HCT116 (cell line): ENCODE measurements around the gene PCDHGC5. TPM values are rescaled to one million over a fixed set of nuclear protein-coding genes. Genes with fewer than 3 reads are reported as not detected.

Experiments
- ATAC-seq: fragments of 200-7000 bp; cut with Tn5 transposase; 2 replicates; pipeline ENCODE4 v1.9.1; 2020; ENCODE audit warnings: mild to moderate bottlenecking, moderate library complexity
- BruUV-seq: library from RNA; stranded (reverse); fragments of 400-500 nt; replicated peaks from 2 replicates; lab custom pipeline; 2021; lab: Mats Ljungman, UMichigan
- CTCF ChIA-PET: fragments of 300-600 bp; sonication (Branson Sonifier 250); formaldehyde crosslinking; loops from one replicate; lab custom pipeline; 2021; ENCODE audit warnings: antibody characterized with exemption; lab: Charles Lee
- POLR2A ChIA-PET: fragments of 300-600, 350-600 bp; sonication (Branson Sonifier 250); formaldehyde crosslinking; loops from one replicate; lab custom pipeline; 2021; ENCODE audit warnings: antibody characterized with exemption; lab: Charles Lee
- RAD21 ChIA-PET, 2 experiments: fragments of 300-600 bp; sonication (Branson Sonifier 250); formaldehyde crosslinking; loops; one replicate each; lab custom pipeline; 2023; ENCODE audit warnings: low total read pairs in 2 of 2; ENCODE audit not compliant: uncharacterized antibody in 2 of 2, unreplicated experiment in 2 of 2, low non-redundant PET in 1 of 2; lab: Charles Lee
- DNase-seq: peaks from one replicate; pipeline ENCODE4 v3.0.0-alpha.2; 2010; ENCODE audit warnings: low read depth, low spot score
- H2AFZ ChIP-seq: fragments of 200-600 bp; shearing (Covaris generic), sonication (generic); 2 replicates; pipeline ENCODE4 v1.6.1; 2017; ENCODE audit warnings: low read depth, mixed run types, mixed read lengths, antibody characterized with exemption, low read length; ENCODE audit not compliant: poor library complexity, severe bottlenecking
- H3K27ac ChIP-seq: 2 replicates; pipeline ENCODE4 v1.5.1; 2012; ENCODE audit warnings: low read depth, low read length
- H3K27me3 ChIP-seq: fragments of 200-600 bp; sonication (generic); 2 replicates; pipeline ENCODE4 v1.6.1; 2016; ENCODE audit warnings: mixed run types, low read length, mixed read lengths; ENCODE audit not compliant: insufficient read depth
- H3K36me3 ChIP-seq, 2 experiments: fragments of 200-500 bp in 1 of 2; fragments of 200-600 bp in 1 of 2; sonication (Bioruptor generic) in 1 of 2; sonication (generic) in 1 of 2; 2 replicates each; pipeline versions ENCODE4 v1.5.1 to v1.6.1; 2014 to 2016; ENCODE audit warnings: low read length in 2 of 2, inconsistent platforms in 1 of 2, mixed read lengths in 1 of 2, mixed run types in 1 of 2; ENCODE audit not compliant: insufficient read depth in 2 of 2, control insufficient read depth in 1 of 2
- H3K4me1 ChIP-seq, 2 experiments: fragments of 200-600 bp in 1 of 2; sonication (generic) in 1 of 2; 2 replicates each; pipeline versions ENCODE4 v1.5.1 to v1.6.1; 2012 to 2017; ENCODE audit warnings: low read length in 2 of 2, inconsistent platforms in 1 of 2, mild to moderate bottlenecking in 1 of 2, mixed read lengths in 1 of 2, mixed run types in 1 of 2, moderate library complexity in 1 of 2; ENCODE audit not compliant: insufficient read depth in 2 of 2, control insufficient read depth in 1 of 2
- H3K4me2 ChIP-seq: fragments of 200-600 bp; sonication (generic); 2 replicates; pipeline ENCODE4 v1.6.1; 2017; ENCODE audit warnings: mixed run types, low read length, mixed read lengths
- H3K4me3 ChIP-seq, 2 experiments: fragments of 200-600 bp in 1 of 2; sonication (generic) in 1 of 2; replicated peaks in 1 of 2; 2 replicates each; pipeline ENCODE4 v1.5.1; 2011 to 2016; ENCODE audit warnings: low read length in 2 of 2, control low read depth in 1 of 2, low read depth in 1 of 2, mild to moderate bottlenecking in 1 of 2, mixed read lengths in 1 of 2, mixed run types in 1 of 2
- H3K79me2 ChIP-seq: fragments of 200-600 bp; sonication (generic); 2 replicates; pipeline ENCODE4 v1.6.1; 2017; ENCODE audit warnings: mild to moderate bottlenecking, mixed run types, low read length, moderate library complexity, mixed read lengths; ENCODE audit not compliant: insufficient read depth
- H3K9ac ChIP-seq: fragments of 200-600 bp; sonication (generic); 2 replicates; pipeline ENCODE4 v1.6.1; 2016; ENCODE audit warnings: low read length, mixed read lengths
- H3K9me2 ChIP-seq: fragments of 200-600 bp; sonication (generic), shearing (Covaris generic); 2 replicates; pipeline ENCODE4 v1.6.1; 2017; ENCODE audit warnings: mixed run types, mild to moderate bottlenecking, moderate library complexity; ENCODE audit not compliant: insufficient read depth
- H3K9me3 ChIP-seq, 2 experiments: fragments of 200-500 bp in 1 of 2; fragments of 200-600 bp in 1 of 2; sonication (Bioruptor generic) in 1 of 2; sonication (generic) in 1 of 2; 2 replicates each; pipeline ENCODE4 v1.6.1; 2014 to 2017; ENCODE audit warnings: low read length in 2 of 2, mixed read lengths in 2 of 2, inconsistent platforms in 1 of 2, low read depth in 1 of 2, mild to moderate bottlenecking in 1 of 2, mixed run types in 1 of 2, moderate library complexity in 1 of 2; ENCODE audit not compliant: control insufficient read depth in 1 of 2, insufficient read depth in 1 of 2
- H4K20me1 ChIP-seq: fragments of 200-600 bp; sonication (generic), shearing (Covaris generic); 2 replicates; pipeline ENCODE4 v1.6.1; 2017; ENCODE audit warnings: mixed run types, mild to moderate bottlenecking, moderate library complexity; ENCODE audit not compliant: insufficient read depth
- ATF3 ChIP-seq: IDR thresholded peaks from 2 replicates; pipeline ENCODE4 v1.6.1; 2012
- CBX3 ChIP-seq: IDR thresholded peaks from 2 replicates; pipeline ENCODE4 v1.6.1; 2012; ENCODE audit warnings: low read depth
- CEBPB ChIP-seq: IDR thresholded peaks from 2 replicates; pipeline ENCODE4 v1.6.1; 2012; ENCODE audit warnings: low read depth
- EGR1 ChIP-seq: IDR thresholded peaks from 2 replicates; pipeline ENCODE4 v1.6.1; 2012; ENCODE audit warnings: low read depth
- ELF1 ChIP-seq: IDR thresholded peaks from 2 replicates; pipeline ENCODE4 v1.6.1; 2012; ENCODE audit warnings: low read depth, borderline replicate concordance
- EZH2 ChIP-seq: fragments of 200-600 bp; sonication (generic); IDR thresholded peaks from 2 replicates; pipeline ENCODE4 v1.6.1; 2017; ENCODE audit warnings: antibody characterized with exemption, mixed run types
- FOSL1 ChIP-seq: IDR thresholded peaks from 2 replicates; pipeline ENCODE4 v1.6.1; 2012; ENCODE audit warnings: low read depth
- JUND ChIP-seq: IDR thresholded peaks from 2 replicates; pipeline ENCODE4 v1.6.1; 2012
- MAX ChIP-seq: IDR thresholded peaks from 2 replicates; pipeline ENCODE4 v1.6.1; 2012
- POLR2A ChIP-seq: IDR thresholded peaks from 2 replicates; pipeline ENCODE4 v1.7.0; 2011; ENCODE audit warnings: borderline replicate concordance; ENCODE audit not compliant: insufficient read depth, insufficient read length; ENCODE audit errors: extremely low read depth
- POLR2AphosphoS5 ChIP-seq: IDR thresholded peaks from 2 replicates; pipeline ENCODE4 v1.6.1; 2011; ENCODE audit warnings: mild to moderate bottlenecking, low read depth, low read length, moderate library complexity
- RAD21 ChIP-seq: IDR thresholded peaks from 2 replicates; pipeline ENCODE4 v1.6.1; 2012; ENCODE audit warnings: low read depth, mild to moderate bottlenecking
- SIN3A ChIP-seq: IDR thresholded peaks from 2 replicates; pipeline ENCODE4 v1.6.1; 2012; ENCODE audit warnings: low read depth
- SP1 ChIP-seq: IDR thresholded peaks from 2 replicates; pipeline ENCODE4 v1.6.1; 2012; ENCODE audit warnings: low read depth
- ZFX ChIP-seq: fragments of 450-650 bp; IDR thresholded peaks from 2 replicates; pipeline ENCODE4 v1.6.1; 2017
- ZNF274 ChIP-seq: fragments of 200-500 bp; sonication (Bioruptor generic); IDR thresholded peaks from 2 replicates; pipeline ENCODE4 v1.6.1; 2014; ENCODE audit warnings: mild to moderate bottlenecking, low read depth, low read length, inconsistent platforms
- intact Hi-C: fragments of 100-400 bp; cut with micrococcal nuclease; formaldehyde crosslinking; loops from 2 replicates; pipeline ENCODE4 v1.10.0; 2022
- total RNA-seq: library from RNA; stranded (reverse); gene quantifications from one replicate; pipeline ENCODE4 v1.2.1, GENCODE V29; 2021; ENCODE audit not compliant: unreplicated experiment

The PCDHGC5 gene
- total RNA-seq, 1 experiment from 2014 or later = not detected

GRCh38 chr5:141523991-141524390 is 35.1 kb downstream of the PCDHGC5 start:
- no peaks in the 10 kb centered on the region for H3K9me3 ChIP-seq
- ChIA-PET POLR2A (interaction anchor here (0.8 kb wide), 1 partner anchor 111 kb away, joined by 3 read pairs; the partner anchor contains the start of gene PCDHGA10), CTCF (interaction anchor here (0.8 to 3.0 kb wide), 9 partner anchors 9 to 301 kb away, joined by 3 to 37 read pairs (median 5); partner anchors contain the start of genes DIAPH1, PCDHB14, PCDHGA10 and PCDHGA11), RAD21 (interaction anchor here in 1 of 2 experiments (4.0 kb wide), 1 partner anchor 111 kb away, joined by 17 read pairs; the partner anchor contains the start of gene PCDHGA10)
- no TSS peak for BruUV-seq
- H3K27ac ChIP-seq = no peak overlapping the region
- H3K79me2 ChIP-seq = peaks cover 15% of the 10 kb centered on the region; the same call in 1 of the 2 replicates
- H3K9me2 ChIP-seq = no peaks in the 10 kb centered on the region
- no peaks in the 10 kb centered on the region for H4K20me1 ChIP-seq
- peaks cover 43 to 62% of the 10 kb centered on the region in 2 experiments for H3K4me1 ChIP-seq
- H2AFZ ChIP-seq = no peak overlapping the region
- H3K4me2 ChIP-seq = no peak overlapping the region
- H3K36me3 ChIP-seq = peaks cover 9 to 61% of the 10 kb centered on the region in 2 experiments
- no peak for TF ChIP-seq FOSL1
- TF ChIP-seq JUND = no peak
- no peak for TF ChIP-seq SIN3A
- no peak for TF ChIP-seq RAD21
- H3K9ac ChIP-seq = no peak overlapping the region
- ATAC-seq (no peak), DNase-seq (no peak)
- intact Hi-C loops = loop anchor here (1.0 to 2.0 kb wide), 3 partner anchors 33 to 203 kb away; partner anchors contain the start of genes PCDHGA10 and TAF7
- H3K27me3 ChIP-seq = no peaks in the 10 kb centered on the region
- no peak overlapping the region for H3K4me3 ChIP-seq

GRCh38 chr5:141524604-141525597 is 36.0 kb downstream of the PCDHGC5 start:
- H3K27me3 ChIP-seq = no peaks in the 10 kb centered on the region
- H3K79me2 ChIP-seq = peaks cover 11% of the 10 kb centered on the region; the same call in 1 of the 2 replicates
- H3K36me3 ChIP-seq = peaks cover 6 to 54% of the 10 kb centered on the region in 2 experiments; a peak in 3 of 4 replicates
- ChIA-PET RAD21 (interaction anchor here in 1 of 2 experiments (4.0 kb wide), 1 partner anchor 112 kb away, joined by 17 read pairs; the partner anchor contains the start of gene PCDHGA10), POLR2A (interaction anchor here (0.8 kb wide), 1 partner anchor 112 kb away, joined by 3 read pairs; the partner anchor contains the start of gene PCDHGA10), CTCF (interaction anchor here (0.8 to 3.0 kb wide), 10 partner anchors 9 to 302 kb away, joined by 3 to 37 read pairs (median 4); partner anchors contain the start of genes DIAPH1, PCDHB14, PCDHGA10 and PCDHGA11)
- peak overlapping the region; percentile 43 for H3K4me2 ChIP-seq
- BruUV-seq = no TSS peak
- H3K9me3 ChIP-seq = no peaks in the 10 kb centered on the region
- no peaks in the 10 kb centered on the region for H4K20me1 ChIP-seq
- peaks cover 35 to 53% of the 10 kb centered on the region in 2 experiments for H3K4me1 ChIP-seq
- H3K9ac ChIP-seq = peak overlapping the region; percentile 12; the same call in 1 of the 2 replicates
- no peak overlapping the region for H3K27ac ChIP-seq
- peak; percentile 88 for DNase-seq
- peak; percentile 74 for ATAC-seq
- H3K9me2 ChIP-seq = no peaks in the 10 kb centered on the region
- H3K4me3 ChIP-seq = no peak overlapping the region
- H2AFZ ChIP-seq = no peak overlapping the region
- intact Hi-C loops = loop anchor here (1.0 to 2.0 kb wide), 3 partner anchors 32 to 204 kb away; partner anchors contain the start of genes PCDHGA10 and TAF7
- TF ChIP-seq EGR1 = no peak
- TF ChIP-seq CEBPB = no peak
- no peak for TF ChIP-seq ZNF274
- peak; percentile 48; the same call in 1 of the 2 replicates for TF ChIP-seq MAX
- no peak; the same call in 1 of the 2 replicates for TF ChIP-seq SP1
- peak; percentile 23; the same call in 1 of the 2 replicates for TF ChIP-seq POLR2AphosphoS5
- TF ChIP-seq ATF3 = no peak
- no peak for TF ChIP-seq ELF1
- TF ChIP-seq EZH2 = no peak
- TF ChIP-seq ZFX = no peak
- no peak for TF ChIP-seq POLR2A
- TF ChIP-seq CBX3 = peak; percentile 81
